GM19324 (cell line): ENCODE data around the gene ARMH4.

Experiments
- ATAC-seq: cut with Tn5 transposase; IDR thresholded peaks from one replicate; pipeline ENCODE4 v1.9.1; 2021; ENCODE audit warnings: mild to moderate bottlenecking, moderate library complexity; ENCODE audit not compliant: unreplicated experiment, low FRiP score

ARMH4 gene

DNA sequence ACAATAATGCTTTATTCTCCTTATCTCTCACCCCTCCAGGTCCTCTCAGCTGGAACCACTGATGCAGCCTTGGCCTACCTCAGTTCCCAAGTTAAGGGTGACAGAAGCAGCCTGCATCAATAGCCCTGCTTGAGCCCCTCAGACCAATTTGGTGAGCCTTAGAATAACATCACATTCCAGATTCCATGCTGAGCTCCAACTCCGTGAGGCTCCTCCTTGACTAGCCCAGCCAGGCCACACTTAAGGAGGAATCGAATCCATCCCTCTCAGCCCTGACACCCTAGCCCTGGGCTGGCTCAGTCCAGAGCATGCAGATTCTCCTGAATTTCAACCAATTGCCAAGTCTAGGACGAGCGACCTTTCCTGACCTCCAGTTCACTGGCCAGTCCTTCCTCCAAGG, 91.1 kb downstream of the ARMH4 start:
- ATAC-seq: no peak

DNA sequence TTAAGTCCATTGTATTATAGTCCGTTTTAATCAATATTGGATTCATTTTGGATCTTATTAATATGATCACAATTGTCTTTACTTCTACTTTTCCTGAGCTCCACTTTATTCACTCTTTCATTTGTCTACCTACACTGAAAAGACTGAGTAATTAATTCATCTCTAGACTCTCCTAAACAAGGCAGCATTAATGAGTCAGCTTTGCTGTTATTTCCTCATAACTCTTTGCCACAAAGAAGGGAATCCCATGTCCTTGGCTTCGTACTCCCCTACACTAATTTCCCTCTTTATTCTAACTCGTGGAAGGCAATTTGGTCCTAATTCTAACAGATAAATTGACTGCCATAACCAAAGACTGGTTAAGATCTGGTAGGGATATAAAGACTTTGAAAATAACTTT, 91.9 kb downstream of the ARMH4 start:
- ATAC-seq: no peak

DNA sequence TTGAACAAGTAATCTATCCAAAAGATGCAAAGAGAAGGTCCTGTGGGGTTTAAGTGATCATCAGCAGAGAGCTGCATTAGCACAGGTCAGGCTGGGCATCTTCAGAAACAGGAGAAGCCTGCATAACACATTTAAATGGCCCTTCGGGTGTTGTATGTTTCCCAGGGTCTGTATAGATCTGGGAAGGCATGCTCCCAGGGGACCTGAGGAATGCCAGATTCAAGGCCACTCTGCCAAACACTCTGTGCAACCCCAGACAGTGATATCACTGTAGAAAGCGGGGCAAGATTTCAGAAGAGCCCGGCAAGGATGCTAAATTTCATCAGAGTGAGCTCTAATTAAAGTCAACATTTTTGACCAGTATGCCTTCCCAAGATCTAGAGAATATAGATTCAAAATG, 92.9 kb downstream of the ARMH4 start:
- no peak for ATAC-seq

DNA sequence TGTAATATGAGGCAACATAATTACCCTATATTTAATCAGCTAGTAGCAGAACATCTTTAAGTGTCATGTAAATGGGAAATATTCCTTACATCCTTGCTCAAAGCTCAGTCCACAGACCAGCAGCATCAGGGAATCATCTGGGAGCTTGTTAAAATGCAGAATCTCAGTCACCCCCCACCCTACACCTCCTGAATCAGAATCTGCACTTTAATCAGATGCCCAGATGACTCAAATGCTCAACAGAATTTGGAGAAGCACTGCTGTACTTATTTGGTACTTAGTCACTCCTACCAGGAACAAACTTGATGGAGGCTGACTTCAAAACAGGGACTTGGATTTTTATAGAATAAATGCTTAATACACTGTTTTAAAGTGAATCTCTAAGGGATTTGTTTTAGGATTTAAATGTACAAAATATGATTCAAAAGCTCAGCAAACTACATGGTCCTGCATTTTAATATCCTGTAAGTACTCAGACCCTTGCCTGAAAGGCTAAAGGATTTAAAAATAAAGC, 96.5 kb downstream of the ARMH4 start:
- ATAC-seq: no peak

DNA sequence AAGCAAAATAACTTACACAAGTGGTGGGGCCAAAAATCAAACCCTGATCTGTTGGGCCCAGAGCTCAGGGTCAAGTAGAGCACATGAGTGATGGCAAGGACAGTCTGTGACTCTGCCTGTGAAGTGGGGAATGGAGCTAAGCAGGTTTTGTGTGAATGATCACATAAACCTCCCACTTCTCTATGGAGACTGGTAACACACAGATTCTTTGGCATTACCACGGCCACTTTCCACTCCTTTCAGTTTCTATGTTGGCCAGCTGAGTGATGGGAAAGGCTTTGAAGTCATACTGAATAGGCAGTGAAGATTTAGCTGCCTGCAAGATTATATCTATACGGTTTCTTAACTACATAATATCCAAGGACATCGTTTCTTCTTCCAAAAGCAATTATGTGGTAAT, 97.9 kb downstream of the ARMH4 start:
- no peak for ATAC-seq

DNA sequence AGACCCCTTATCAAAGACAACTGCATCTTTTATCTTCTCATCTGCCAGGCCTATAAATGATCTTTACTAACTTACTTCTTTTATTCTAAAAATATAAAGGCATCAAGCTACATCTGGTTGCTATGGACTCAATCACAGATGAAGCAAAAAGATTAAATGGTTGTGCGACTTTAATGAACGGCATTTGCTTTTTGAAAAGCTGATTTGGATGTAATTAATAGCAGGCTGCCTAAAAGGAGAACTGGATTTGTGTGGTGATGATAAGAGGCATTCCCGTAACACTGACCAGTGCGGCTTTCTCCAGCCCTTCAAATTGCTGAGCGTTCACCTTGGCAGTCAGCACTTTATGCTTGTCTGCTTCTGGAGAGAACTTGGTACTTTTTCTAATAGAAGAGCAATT, 103.8 kb downstream of the ARMH4 start:
- ATAC-seq: no peak

DNA sequence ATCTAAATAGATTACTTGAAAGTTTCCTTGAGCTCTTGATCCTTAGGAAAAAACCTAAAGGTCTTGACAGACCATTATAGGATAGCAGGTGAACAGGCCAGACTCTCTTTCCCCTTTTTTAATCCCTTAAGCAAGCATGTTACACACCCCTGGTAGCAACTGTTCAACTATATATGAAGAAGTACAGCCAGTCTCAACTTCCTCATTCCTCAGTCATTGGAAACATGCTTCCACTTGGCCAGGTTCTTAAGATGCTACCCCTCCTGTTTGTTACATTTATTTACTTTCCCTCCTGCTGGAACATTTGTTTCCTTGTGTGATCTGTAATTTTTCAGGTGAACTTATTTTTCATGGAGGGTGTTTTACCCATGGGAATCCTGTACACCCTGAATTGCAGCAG, 124.1 kb downstream of the ARMH4 start:
- ATAC-seq: no peak

DNA sequence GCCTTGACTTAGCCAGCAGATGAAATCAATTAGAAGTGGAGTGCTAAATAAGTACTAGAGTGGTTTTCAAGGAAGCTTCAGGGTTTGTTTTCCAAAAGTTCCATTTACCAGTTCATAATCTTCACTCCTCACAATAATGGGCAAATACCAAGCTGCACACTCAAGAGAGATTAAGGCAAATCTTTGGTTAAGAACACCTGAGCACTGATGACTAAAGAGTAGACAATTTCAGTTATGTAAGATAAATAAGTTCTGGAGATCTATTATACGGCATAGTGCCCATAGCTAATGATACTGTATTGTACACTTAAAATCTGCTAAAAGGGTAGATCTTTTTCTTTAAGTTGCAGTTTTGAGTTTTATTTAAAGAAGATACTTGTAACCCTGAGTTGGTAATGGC, 125.0 kb downstream of the ARMH4 start:
- ATAC-seq: no peak

DNA sequence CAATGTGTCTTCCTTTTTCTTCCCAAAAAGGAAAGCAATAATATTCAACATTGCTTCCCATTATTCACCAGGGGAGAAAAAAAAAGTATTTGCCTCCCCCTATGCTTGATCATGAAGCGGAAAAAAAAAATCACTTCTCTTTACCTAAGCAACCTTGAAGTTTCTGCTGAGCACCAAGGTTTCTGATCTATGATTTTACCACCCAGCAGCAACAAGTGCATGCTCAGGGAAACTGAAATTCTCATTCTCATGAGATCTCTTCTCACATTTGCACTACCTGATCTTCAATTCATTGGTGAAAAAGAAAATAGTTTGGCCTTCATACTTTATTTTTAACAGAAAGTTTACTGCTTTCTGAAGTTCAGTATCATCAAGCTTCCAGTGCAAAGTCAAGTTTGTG, 125.8 kb downstream of the ARMH4 start:
- ATAC-seq: no peak

DNA sequence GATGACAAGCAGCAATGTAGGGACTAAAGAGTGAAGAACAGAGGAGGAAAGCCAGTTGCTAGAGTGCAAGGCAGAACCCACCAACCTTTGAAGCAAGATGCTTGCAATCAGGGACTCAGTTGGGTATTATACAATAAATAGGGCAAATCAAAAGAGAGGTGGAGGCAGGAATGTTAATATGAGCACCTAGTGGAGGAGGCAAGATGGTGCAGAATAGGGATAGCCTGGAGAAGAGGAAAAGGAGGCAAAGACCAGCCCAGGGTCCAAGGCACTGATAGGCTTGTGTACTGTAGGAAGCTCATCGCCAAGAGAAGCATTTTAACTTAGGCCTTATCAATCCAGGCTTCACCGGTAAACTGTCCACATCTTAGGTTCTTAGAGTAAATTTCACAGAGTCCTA, 137.2 kb downstream of the ARMH4 start:
- ATAC-seq: no peak

DNA sequence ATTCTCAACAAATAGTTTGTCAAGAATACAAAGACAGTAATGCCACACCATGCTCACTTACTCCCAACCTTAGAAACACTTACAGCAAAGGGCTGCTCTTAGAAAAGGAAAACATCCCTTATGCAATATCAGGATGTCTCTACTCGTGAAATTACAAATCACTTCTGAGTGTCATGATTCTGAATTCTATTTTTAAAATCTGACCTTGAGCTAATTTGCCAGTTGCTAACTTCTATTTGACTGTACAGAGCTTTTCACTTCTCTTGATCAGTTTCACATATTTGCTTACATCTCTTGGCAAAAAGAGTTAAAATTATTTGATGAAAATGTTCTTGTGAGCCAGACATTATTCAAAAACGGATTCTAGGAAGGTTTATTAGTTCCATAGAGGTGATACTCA, 149.4 kb downstream of the ARMH4 start:
- ATAC-seq: no peak

DNA sequence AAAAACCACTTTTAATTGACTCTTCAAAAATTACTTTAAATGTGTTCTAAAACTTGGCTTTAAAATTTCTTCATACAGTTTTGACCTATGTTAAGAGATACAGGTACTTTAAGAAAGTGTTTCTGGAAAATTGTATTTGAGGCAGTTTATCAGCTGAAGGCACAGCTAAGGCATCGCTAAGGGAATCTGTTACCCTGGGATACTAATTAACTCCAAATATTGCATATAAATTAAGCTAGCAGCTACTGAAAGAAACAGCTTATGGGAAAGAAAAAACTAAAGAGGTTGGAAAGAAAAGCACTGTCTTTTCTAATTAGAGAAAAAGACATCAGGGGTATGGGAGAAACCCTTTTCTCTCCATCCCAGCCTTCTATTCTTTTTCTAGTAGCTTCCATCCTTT, 152.0 kb downstream of the ARMH4 start:
- no peak for ATAC-seq

DNA sequence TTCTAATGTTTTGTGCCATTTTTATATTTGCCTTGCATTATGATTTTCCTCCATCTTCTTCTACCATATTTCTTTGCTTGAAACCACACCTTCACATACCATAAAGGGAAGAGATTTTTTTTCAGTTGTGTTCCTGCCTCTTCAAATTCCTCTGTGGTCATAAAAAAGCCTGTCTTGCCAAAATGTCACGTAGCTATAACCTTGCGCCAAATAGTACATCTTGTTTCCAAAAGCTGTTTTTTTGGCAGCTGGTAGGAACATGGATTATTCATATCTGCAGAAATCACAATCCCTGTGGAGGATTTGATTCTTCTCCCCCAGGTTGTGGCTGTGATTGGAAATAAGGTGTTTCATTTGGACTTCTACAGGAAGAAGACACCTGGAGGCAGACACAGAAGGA, 152.5 kb downstream of the ARMH4 start:
- ATAC-seq: no peak

DNA sequence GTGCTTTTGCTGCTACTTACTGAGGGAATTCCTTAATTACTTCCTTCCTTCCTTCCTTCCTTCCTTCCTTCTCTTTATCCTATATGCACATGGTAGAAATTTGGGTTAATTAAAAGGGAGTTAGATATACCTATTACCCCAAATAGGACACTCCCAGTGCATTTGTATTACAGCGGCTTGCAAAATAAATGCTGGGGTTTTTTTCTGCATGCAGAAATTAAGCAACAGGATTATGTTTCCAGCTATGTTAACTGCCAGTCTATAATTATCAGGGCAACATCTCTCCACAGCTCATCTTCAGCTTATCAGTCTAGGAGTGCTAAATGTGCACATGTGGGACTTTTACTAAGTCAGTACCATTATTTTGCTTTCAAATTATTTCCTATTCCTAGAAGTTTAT, 153.2 kb downstream of the ARMH4 start:
- no peak for ATAC-seq

DNA sequence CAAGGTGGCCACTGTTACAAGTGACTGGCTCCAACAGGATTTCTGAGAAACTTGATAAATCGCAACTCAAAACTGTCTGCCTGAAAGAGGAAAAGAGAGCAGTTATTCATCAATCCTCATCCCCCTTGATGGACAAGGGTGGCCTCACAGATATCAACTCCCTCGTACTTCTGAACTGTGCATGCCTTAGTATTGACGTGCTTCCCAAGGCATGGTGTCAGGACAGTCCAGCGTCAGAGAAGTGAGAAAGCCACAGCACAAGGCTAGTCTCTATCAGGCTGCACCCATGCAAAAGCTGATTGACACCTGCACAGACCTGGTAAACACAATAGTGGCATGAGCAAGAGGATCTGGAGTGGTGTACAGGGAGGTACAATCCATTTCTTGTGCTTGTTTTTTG, 160.7 kb downstream of the ARMH4 start:
- no peak for ATAC-seq

DNA sequence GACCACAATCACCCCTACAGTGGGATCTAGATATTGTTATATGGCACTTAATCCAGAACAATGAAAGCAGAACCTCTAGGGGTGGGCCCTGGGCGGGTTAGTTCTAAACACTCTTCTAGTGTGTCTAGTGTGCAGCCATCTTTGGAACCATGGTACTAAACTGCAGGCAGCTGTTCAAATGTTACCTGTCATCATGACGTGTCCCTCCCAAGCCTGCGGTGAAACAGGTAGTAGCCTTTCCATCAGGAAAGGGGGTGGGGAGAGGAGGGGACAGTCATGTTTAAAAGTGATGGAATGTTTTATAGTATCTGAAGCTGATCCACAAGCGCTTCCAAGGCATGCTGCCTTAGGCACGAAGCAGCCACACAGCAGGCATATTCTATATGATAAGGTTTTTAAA, 163.6 kb downstream of the ARMH4 start:
- no peak for ATAC-seq

DNA sequence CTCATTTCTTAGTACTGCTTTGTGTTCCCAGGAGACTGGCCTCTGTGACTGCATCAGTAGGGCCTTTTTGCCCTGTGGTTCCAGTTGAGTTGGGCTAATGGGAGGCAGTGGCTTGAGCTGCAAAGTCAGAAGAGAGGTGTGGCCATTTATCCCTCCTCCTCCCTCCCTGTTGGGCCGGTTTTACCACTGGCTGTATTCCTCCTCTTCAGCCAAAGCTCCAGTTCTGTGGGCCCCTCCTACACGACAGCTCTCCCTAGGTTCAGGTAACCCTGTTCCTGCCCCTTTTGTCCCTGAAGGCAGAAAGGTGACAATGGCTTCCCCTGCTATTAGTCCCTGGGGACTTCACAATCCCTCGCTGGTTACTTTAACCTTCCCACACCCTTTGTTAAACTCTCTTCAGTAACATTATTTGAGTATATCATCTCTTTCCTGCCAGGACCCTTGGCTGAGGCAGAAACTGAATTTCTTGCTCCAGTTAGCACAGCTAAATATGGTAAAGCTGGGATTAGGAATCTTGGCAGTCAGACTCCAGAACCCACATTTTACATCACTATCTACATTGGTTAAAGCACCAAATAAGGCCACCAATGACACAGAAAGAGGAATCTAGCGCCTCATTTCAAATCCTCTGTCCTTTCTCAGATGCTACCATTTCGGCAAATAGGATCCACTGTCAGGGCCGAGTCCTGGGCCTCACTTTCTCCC, 164.3 kb downstream of the ARMH4 start:
- ATAC-seq: no peak

DNA sequence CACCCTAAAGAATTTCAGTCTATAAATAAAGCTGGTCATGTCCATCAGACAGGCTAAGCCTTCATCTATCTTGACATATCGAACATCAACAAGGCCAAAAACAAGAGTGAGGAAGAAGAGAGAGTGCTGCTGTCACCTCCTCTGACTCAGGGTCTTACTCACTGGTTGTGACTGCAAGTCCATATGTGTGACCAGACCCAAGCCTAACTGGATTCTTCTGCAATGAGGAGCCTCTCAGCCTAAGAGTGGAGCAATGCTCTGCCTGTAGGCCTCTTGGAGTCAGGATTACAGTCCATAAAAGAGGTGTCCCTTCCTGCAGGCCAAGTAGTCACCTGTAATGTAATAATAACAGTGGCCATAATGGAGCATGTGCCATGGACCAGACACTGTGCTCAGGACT, 165.0 kb downstream of the ARMH4 start:
- no peak for ATAC-seq

DNA sequence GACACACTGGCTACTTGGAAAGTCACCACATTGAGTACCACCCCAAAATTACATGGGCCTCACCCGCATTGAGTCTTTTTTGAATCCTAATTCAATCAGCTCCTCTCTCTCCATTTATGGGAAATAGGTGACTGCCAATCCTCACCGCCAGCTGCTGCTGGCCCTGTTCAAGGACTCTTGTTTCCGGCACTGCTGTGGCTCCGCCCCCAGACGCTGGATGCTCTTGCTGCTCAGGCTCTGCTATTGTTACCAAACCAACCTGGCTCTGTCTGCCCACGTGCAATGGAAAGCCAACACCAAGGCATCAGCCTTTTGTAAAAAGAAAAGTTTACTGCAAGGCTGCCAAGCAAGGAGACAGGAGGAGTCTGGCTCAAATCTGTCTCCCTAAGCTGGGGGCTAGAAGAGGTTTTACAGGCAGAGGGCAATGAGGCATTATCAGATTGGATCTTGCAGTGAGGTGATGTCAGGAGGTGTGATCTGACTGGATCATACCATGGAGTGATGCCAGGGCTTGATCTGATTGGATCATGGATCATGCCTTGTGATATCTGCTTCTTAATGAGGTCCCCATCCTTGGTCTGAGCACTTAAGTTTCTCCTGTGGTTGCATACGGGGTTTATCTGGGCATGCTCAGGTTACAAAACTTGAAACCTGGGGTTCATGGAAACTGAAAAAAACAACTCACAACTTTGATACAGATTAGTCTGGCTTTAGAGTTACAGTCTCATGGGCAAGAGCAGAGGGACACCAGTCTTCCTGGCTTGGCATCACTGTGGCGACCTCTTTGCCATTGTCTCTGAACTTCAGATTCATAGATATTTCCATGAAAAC, 169.0 kb downstream of the ARMH4 start:
- ATAC-seq: no peak

DNA sequence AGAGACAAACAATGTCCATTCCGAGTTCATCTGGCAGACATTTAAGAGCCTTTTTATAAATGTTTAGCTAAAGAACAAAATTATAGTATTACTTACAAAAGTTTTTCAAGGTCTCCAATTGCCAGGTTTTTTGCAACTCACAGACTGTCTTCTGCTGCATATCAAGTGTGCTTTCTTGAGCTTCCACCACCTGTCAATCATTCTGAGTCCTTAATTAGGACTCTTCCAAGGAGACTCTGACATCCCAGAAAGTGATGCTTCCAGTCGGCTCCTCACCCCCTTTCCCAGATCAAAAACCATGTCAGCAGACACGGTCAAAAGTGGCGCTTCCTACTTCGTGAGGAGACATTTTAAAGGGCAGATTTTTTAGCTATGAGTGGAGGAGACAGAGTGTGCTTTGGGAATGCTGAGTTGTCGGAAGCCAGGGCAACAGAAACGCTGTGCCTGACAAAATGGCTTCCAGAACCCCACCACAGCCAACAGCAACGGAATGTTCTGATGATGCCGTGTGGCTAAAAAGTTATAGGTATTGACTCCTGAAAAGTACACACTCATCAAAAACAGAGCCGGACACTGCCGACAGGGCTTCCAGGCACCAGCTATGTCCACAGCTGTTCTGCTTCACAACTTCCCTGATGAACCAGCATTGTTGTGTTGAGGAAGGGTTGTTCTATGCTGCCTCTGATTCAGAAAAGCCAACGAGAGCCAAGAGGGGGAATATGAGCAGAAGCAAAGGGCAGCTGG, 170.0 kb downstream of the ARMH4 start:
- no peak for ATAC-seq

DNA sequence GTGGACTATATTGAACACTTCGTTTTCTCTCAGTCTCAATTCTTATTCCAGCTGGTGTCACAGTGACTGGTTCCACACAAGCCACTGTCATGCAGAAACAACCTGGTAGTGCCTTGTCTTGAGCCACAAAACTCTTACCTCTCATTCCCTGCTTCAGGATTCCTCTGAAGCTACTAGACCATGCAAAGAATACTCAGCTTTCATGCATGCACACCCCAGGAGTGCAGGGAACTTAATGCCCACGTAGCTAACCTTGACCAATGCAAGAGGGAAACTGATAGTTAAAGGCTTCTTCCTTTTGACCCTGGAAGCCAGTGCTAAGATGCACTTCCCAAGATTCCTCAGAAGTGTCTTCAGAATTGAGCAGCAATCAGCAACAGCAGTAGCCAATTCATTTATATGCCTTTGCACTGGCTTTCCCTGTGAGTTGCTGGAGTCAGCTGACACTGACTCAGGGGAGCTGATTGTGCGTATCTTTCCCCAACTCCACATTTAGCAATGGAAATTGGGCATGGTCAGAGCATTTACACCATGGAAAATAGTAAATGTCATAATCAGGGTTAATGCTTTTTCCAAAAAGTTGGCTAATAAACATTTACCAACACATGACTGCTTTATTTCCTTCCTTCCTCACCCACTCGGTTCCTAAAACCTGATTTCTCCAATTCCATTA, 172.5 kb downstream of the ARMH4 start:
- no peak for ATAC-seq
